ENCODE measurements around the gene SYVN1. TPM values are rescaled to one million over a fixed set of nuclear protein-coding genes. Genes with fewer than 3 reads are reported as not detected.

The SYVN1 gene
- total and polyA plus RNA-seq, 11 donors = 13.9 to 65.8 (median 28.2) TPM

DNA sequence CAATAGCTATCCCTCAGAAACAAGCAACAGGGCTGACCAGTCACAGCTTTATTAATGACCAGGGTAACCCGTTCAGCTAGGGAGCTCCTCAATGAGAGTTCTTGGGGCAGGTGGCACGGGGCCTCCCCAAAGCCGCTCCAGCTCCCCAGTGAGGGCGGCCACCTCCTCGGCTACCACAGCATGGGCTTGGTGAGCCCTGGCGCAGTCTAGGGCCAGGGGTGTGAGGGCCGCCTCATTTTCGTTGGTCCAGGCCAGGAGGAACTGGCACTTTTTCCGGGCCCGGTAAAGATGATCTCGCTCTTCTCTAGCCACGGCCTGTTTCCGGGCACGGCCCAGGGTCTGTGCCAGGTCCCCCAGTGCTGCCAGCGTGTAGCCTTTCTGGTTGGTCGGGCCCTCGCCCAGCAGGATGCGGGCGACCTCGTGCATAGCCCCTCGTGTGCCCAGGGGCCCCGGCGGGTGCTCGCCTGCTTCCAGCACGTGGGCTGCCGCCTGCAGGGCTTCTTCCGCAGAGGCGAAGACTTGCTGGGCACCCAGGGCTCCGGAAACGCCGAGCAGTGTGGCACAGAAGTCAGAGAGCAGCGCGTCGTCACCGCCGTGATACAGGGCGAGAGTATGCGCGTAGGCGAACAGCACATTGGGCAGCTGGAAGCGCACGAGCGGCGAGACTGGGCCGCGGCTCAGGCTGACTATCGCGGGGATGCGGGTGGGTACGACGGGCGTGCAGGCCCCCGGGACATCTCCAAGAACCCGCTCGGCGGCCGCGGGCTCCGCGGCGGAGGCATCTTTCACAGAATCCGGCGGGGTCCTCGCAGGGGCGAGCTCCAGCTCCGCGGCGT, 17.7 kb downstream of the SYVN1 start:
- 21 to 35% (median 27%) methylated on average over 37 to 68 of the region's 68 CpGs for WGBS, 4 donors
- TF ChIP-seq POLR2A (IDR thresholded peaks at IDR 0.05) = no peak
- no peak for TF ChIP-seq CTCF (IDR thresholded peaks at IDR 0.05)

GRCh38 chr11:65115361-65116082, 18.8 kb downstream of the SYVN1 start:
- ATAC-seq (no peak), DNase-seq (peak in 2 of 5 donors; percentile 8 to 25)
- intact Hi-C loops (cut with DNase I) = loop anchor here (5.0 to 10.0 kb wide), 9 partner anchors 69 to 341 kb away; partner anchors contain the start of genes ARL2 (in 5 of the 10), CDC42BPG (in 2 of the 10), CAPN1 (in 1 of the 10) and DPF2 (in 1 of the 10)
- Histone ChIP-seq H3K27me3 (peaks cover 0 to 5% (median 0%) of the 10 kb centered on the region in 9 donors), H3K4me3 (no peak overlapping the region), H3K4me1 (peaks cover 0 to 71% (median 47%) of the 10 kb centered on the region in 12 donors), H3K36me3 (peaks cover 0 to 38% (median 27%) of the 10 kb centered on the region in 9 donors), H3K27ac (no peak overlapping the region), H3K9me3 (no peaks in the 10 kb centered on the region)
- TF ChIP-seq CTCF (IDR thresholded peaks at IDR 0.05) (no peak), POLR2A (IDR thresholded peaks at IDR 0.05) (no peak)
- 89 to 95% (median 93%) methylated on average over 17 to 21 of the region's 21 CpGs for WGBS, 4 donors

More for the DNA sequence above, 17.7 kb downstream of the SYVN1 start:
- peaks cover 0 to 45% (median 33%) of the 10 kb centered on the region in 9 donors for H3K36me3 ChIP-seq
- peak overlapping the region; percentile 67 to 99 (median 88) for H3K4me3 ChIP-seq
- peak in 1 of 4 donors; percentile 2 for ATAC-seq
- peaks cover 0 to 71% (median 46%) of the 10 kb centered on the region in 12 donors for H3K4me1 ChIP-seq
- DNase-seq = peak in 3 of 5 donors; percentile 20 to 48 (median 47)
- H3K27ac ChIP-seq = peak overlapping the region; percentile 71 to 93 (median 84)
- H3K27me3 ChIP-seq = peaks cover 0 to 5% (median 0%) of the 10 kb centered on the region in 9 donors
- intact Hi-C loops (cut with DNase I) = loop anchor here (1.0 to 10.0 kb wide), 10 partner anchors 20 to 342 kb away; partner anchors contain the start of genes ARL2 (in 5 of the 10), CDC42BPG (in 2 of the 10), CAPN1 (in 1 of the 10) and DPF2 (in 1 of the 10)
- no peaks in the 10 kb centered on the region for H3K9me3 ChIP-seq

GRCh38 chr11:65114538-65115171, 19.7 kb downstream of the SYVN1 start:
- Histone ChIP-seq H3K27ac (no peak overlapping the region), H3K27me3 (peaks cover 0 to 5% (median 0%) of the 10 kb centered on the region in 9 donors), H3K4me3 (no peak overlapping the region), H3K36me3 (peaks cover 0 to 33% (median 22%) of the 10 kb centered on the region in 9 donors), H3K4me1 (peaks cover 0 to 70% (median 49%) of the 10 kb centered on the region in 12 donors), H3K9me3 (no peaks in the 10 kb centered on the region)
- intact Hi-C loops (cut with DNase I) = loop anchor here (5.0 to 10.0 kb wide), 11 partner anchors 68 to 413 kb away; partner anchors contain the start of genes ARL2 (in 5 of the 10), CAPN1 (in 3 of the 10), CDC42BPG (in 2 of the 10) and DPF2 (in 1 of the 10)
- ATAC-seq (no peak), DNase-seq (peak in 2 of 5 donors; percentile 7 to 21)
- TF ChIP-seq POLR2A (IDR thresholded peaks at IDR 0.05) (no peak), CTCF (IDR thresholded peaks at IDR 0.05) (no peak)
- 87 to 91% (median 89%) methylated on average over 4 to 11 of the region's 11 CpGs for WGBS, 4 donors

All from heart left ventricle (tissue), 16 donors.